Measurements from ENCODE around the gene TNFRSF8. TPM values are rescaled to one million over a fixed set of nuclear protein-coding genes. Genes with fewer than 3 reads are reported as not detected.

The TNFRSF8 gene
- total RNA-seq, 4 donors from 2014 or later, result 0.18 to 1.2 (median 0.76) TPM; not detected in 1

DNA sequence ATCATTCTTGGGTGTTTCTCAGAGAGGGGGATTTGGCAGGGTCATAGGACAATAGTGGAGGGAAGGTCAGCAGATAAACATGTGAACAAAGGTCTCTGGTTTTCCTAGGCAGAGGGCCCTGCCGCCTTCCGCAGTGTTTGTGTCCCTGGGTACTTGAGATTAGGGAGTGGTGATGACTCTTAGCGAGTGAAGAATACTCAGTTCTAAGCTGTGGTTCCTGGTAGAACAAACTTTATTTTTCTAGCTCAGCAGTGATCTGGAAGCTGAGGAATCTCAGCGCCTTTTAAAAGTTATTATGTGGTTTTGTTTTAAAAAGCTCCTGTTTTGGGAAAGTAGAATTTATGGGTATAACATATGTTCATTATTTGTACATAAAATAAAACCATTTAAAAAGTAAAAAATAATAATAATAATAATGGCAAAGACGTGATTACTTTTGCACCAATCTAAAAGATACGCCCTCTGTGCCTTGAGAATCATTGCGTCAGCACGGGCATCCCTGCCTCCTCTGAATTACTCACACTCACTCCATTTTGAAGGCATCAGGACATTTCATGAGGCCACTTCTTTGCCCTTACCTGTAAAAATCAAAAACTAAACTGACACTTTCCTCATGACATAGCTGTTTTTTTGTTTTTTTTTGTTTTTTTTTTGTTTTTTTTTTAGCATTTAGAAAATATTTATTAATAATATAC is 74.0 kb downstream of the TNFRSF8 start:
- Histone ChIP-seq H3K4me1 (peaks cover 7 to 46% (median 22%) of the 10 kb centered on the region in 3 donors), H3K27me3 (peaks cover 0 to 11% (median 0%) of the 10 kb centered on the region in 4 donors), H3K36me3 (no peaks in the 10 kb centered on the region), H3K9me3 (no peaks in the 10 kb centered on the region), H3K4me3 (no peak overlapping the region), H3K27ac (no peak overlapping the region)
- intact Hi-C loops (cut with DNase I), result no loop called here
- no peak for TF ChIP-seq POLR2A (IDR thresholded peaks at IDR 0.05)
- TF ChIP-seq, protein P1, sequence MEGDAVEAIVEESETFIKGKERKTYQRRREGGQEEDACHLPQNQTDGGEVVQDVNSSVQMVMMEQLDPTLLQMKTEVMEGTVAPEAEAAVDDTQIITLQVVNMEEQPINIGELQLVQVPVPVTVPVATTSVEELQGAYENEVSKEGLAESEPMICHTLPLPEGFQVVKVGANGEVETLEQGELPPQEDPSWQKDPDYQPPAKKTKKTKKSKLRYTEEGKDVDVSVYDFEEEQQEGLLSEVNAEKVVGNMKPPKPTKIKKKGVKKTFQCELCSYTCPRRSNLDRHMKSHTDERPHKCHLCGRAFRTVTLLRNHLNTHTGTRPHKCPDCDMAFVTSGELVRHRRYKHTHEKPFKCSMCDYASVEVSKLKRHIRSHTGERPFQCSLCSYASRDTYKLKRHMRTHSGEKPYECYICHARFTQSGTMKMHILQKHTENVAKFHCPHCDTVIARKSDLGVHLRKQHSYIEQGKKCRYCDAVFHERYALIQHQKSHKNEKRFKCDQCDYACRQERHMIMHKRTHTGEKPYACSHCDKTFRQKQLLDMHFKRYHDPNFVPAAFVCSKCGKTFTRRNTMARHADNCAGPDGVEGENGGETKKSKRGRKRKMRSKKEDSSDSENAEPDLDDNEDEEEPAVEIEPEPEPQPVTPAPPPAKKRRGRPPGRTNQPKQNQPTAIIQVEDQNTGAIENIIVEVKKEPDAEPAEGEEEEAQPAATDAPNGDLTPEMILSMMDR (IDR thresholded peaks at IDR 0.05), result no peak
- no peak for DNase-seq
- WGBS, 2 donors, result 69 to 75% methylated on average over 8 of the region's 8 CpGs

DNA sequence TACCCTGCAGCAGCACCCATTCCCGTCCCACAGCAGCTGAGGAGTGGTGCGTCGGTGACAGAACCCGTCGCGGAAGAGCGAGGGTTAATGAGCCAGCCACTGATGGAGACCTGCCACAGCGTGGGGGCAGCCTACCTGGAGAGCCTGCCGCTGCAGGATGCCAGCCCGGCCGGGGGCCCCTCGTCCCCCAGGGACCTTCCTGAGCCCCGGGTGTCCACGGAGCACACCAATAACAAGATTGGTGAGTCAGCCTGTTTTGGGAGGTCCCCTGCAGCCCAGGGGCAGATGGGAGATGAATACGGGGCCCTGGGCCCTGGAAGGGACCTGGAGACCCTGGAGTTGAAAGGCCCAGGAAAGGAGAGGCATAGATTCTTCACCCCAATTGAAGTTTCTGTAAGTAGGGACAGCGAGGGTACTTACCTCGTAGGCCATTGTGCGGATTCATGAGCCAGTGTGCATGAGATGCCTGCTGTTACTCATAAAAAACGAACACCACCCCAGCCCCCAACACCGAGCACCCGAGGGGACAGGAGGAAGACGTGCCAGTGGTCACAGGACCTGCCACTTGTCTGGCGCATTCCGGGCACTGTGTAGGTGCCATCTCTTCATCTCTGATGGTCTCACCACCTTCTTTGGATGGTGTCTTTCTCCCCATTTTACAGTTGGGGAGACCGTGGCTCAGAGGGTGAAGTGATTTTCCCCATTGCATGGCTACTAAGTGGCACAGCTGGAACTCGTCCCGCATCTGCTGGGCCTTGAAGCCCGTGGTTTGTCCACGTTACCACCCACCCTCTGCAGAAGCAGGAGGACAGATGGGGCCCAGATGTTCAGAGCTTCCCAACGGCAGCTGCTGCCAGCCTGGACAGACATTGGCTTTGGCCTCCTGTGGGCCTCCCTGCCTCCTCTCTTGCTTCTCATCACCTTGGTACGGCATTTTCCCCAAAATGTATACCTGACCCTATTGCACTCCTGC is 75.4 kb downstream of the TNFRSF8 start:
- peaks cover 0 to 11% (median 0%) of the 10 kb centered on the region in 4 donors for H3K27me3 ChIP-seq
- DNase-seq, result no peak
- intact Hi-C loops (cut with DNase I), result no loop called here
- no peak overlapping the region for H3K4me3 ChIP-seq
- WGBS, 2 donors, result 83 to 88% methylated on average over 26 of the region's 31 CpGs
- peaks cover 12 to 46% (median 16%) of the 10 kb centered on the region in 3 donors for H3K4me1 ChIP-seq
- H3K36me3 ChIP-seq, result no peaks in the 10 kb centered on the region
- no peaks in the 10 kb centered on the region for H3K9me3 ChIP-seq
- H3K27ac ChIP-seq, result no peak overlapping the region
- TF ChIP-seq, protein P1 (IDR thresholded peaks at IDR 0.05), result no peak
- no peak for TF ChIP-seq POLR2A (IDR thresholded peaks at IDR 0.05)

DNA sequence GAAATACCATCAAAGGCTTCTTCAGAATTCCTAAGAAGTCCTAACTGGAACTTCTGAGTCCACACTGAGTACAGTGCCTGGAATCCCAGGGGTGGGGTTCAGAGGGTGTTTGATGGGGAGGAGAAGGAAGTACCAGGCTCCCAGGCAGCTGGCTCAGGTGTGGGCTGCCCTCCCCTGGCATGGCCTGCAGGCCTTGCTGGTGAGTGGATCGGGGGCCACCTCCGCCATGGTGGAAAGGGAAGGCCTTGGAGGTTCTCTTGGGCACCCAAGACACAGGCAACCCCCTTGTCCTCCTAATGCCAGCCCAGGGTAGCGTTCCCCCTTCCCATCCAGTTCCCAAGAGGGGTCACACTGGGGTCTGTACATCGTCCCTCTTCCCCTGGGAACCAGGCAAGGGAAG is 76.9 kb downstream of the TNFRSF8 start:
- no peak for DNase-seq
- H3K36me3 ChIP-seq, result no peaks in the 10 kb centered on the region
- no peaks in the 10 kb centered on the region for H3K9me3 ChIP-seq
- peaks cover 0 to 6% (median 0%) of the 10 kb centered on the region in 4 donors for H3K27me3 ChIP-seq
- intact Hi-C loops (cut with DNase I), result no loop called here
- 80 to 90% methylated on average over 1 to 2 of the region's 4 CpGs for WGBS, 2 donors
- H3K4me1 ChIP-seq, result peaks cover 8 to 46% (median 26%) of the 10 kb centered on the region in 3 donors
- TF ChIP-seq POLR2A (IDR thresholded peaks at IDR 0.05), result no peak
- TF ChIP-seq, protein P1 (IDR thresholded peaks at IDR 0.05), result no peak
- no peak overlapping the region for H3K27ac ChIP-seq
- no peak overlapping the region for H3K4me3 ChIP-seq

DNA sequence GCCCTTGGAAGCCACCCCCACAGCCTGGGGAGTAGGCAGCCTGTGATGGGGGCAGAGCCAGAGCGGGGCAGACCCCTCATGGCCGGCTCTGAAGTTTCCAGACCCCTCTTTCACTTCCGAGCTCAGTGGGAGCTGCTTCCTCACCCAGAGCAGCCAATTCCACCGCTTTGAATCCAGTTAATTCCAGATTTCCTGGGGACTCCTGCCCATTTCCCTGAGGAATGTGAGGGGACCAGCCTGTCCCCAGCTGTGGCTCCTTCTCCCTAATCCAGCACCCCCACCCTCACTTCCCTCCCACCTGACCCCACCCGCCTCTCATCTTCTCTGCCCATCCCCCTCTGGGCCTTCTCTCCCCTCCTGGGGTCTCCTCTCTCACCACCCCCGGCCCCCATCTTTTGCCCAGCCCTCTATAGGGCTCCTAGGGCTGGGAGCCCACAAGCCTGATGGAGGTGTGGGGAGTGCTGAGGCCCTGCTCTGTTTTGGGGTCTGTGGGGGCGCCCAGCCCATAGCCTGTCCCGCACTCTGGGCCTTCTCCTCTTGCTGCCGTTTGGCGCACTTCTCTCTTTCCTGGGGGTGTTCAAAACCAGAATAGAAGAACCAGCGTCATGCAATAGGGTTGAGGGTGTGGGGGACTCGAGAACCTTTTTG is 77.5 kb downstream of the TNFRSF8 start:
- 88 to 94% methylated on average over 3 to 6 of the region's 12 CpGs for WGBS, 2 donors
- Histone ChIP-seq H3K27me3 (peaks cover 0 to 6% (median 0%) of the 10 kb centered on the region in 4 donors), H3K9me3 (no peaks in the 10 kb centered on the region), H3K4me3 (no peak overlapping the region), H3K4me1 (peaks cover 8 to 41% (median 22%) of the 10 kb centered on the region in 3 donors), H3K27ac (no peak overlapping the region), H3K36me3 (no peaks in the 10 kb centered on the region)
- no peak for TF ChIP-seq POLR2A (IDR thresholded peaks at IDR 0.05)
- TF ChIP-seq, protein P1 (IDR thresholded peaks at IDR 0.05), result no peak
- DNase-seq, result no peak
- intact Hi-C loops (cut with DNase I), result no loop called here

Measured in esophagus squamous epithelium (tissue), 5 donors.